Stimulated activated CD4-positive, alpha-beta T cell treated with anti-CD3 and anti-CD28 coated beads, Interleukin-4, amount 100 ng/mL, for 4 hours (primary cell): ENCODE data around the gene MERTK.

Source experiments
- DNase-seq, 2 experiments: peaks; one replicate each; pipeline ENCODE4 v3.0.0-alpha.2; 2020

Gene MERTK

DNA sequence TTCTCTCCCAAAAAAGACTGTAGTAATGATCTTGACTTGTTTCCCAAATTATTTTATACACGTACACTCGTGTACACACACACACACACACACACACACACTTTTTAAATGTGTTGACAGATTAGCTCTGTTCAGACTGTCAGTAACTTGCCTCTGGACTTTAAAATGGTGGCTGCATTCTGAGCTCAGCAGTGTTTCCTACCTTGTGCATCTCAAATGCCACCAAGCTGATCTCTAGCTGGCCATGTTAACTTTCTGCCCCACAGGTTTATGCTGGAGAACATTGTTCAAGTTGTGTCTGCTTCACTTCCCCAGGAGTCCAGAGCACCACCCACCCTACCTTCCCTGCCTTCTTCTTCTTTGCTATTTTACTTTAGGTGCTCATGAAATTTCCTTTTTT is 83.3 kb downstream of the MERTK start:
- no peak for DNase-seq

DNA sequence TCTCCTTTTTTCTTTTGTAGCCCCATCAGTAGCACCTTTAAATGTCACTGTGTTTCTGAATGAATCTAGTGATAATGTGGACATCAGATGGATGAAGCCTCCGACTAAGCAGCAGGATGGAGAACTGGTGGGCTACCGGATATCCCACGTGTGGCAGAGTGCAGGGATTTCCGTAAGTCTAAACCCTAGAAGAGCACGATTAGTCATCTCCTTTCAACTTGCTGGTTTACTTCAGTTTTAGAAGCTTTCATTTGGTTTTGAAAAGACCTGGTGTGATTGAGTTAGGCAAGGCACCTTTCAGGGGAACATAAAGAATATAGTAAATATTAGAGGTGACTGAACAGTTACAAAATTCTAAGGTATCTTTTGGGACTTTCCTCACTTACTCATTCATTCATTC is 84.4 kb downstream of the MERTK start:
- DNase-seq: no peak

GRCh38 chr2:111983478-111984212 is 85.2 kb downstream of the MERTK start:
- DNase-seq: no peak

GRCh38 chr2:111984213-111984604 is 85.8 kb downstream of the MERTK start:
- no peak for DNase-seq

DNA sequence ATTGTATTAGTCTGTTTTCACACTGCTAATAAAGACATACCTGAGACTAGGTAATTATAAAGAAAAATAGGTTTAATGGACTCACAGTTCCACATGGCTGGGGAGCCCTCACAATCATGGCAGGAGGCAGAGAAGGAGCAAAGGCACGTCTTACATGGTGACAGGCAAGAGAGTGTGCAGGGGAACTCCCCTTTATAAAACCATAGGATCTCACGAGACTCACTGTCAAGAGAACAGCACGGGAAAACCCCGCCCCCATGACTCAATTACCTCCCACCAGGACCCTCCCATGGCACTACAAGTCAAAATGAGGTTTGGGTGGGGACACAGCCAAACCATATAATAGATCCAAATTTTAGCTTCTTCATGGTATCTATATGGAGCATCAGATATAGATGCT is 87.1 kb downstream of the MERTK start:
- no peak for DNase-seq

DNA sequence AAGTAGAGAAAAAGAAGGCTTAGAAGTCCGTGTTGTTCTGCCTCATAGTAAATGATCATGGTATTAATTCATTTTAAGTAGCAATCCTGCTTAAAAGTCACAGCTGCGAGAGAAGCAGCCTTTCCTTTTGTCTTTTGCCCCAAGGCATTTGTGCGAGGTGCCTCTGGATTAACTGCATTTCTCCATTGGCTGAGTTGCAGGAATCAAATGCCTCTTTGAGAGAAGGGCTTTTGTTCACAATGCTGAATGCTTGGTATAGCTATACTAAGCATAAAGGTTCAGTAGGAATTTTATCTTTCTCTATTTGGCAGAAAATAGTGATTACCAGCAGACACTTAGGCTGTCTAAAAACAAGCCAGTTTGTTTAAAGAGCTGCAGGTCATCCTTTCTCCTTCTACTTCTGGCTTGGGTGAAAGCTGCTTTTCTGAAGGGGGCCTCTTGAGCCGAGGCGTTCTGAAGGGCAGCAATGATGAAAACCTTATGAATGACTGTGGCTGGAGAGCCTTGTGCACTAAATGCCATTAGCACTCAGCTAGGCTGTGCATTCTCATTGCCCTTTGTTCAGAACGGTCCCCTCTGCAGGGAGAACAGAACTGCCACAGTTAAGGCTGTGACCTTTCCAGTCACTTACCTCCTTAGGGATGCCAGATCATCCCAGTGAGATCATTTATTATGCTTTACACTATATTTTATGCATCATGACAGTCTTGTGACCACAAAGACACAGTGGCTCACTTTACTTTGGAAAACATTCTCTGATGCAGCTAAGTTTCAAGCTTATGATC is 87.9 kb downstream of the MERTK start:
- no peak for DNase-seq

DNA sequence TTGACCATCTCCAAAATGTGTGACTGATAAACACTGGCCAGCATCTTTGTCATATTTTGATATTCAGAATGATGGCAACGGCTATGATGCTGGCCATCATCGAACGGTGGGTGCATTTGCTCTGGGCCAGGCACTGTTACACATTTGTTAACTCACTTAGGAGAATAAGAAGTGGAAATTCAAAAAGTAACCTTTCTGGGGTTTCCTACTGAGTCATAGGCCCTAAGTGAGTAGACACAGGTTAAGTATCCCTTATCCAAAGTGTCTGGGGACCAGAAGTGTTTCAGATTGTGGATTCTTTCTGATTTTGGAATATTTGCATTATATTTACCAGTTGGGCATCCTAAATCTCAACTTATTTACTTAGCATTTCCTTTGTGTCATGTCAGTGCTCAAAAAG is 92.0 kb downstream of the MERTK start:
- no peak for DNase-seq

GRCh38 chr2:111990856-111991255 is 92.4 kb downstream of the MERTK start:
- DNase-seq: no peak

- DNase-seq: no peak
These were observed 95.6 kb downstream of the MERTK start for GRCh38 chr2:111994042-111994441.

DNA sequence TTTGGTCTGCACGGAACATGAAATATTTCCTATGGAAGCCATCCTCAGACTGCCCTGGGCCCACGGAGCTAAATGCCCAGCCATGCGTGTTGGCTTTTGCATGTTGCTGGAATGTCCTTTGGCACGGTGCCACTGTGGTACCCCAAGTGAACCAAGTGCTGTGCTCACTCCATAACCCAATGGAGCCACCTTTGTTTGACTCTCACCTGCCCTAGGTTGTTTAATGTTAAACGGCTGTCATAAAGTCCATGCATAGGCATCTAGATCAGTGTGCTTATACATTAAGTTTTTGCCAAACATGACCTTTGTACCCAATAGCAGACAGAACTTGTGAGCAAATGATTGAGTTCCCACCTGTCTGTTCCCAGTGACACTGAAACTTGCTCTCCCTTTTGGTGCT is 96.7 kb downstream of the MERTK start:
- DNase-seq: no peak

DNA sequence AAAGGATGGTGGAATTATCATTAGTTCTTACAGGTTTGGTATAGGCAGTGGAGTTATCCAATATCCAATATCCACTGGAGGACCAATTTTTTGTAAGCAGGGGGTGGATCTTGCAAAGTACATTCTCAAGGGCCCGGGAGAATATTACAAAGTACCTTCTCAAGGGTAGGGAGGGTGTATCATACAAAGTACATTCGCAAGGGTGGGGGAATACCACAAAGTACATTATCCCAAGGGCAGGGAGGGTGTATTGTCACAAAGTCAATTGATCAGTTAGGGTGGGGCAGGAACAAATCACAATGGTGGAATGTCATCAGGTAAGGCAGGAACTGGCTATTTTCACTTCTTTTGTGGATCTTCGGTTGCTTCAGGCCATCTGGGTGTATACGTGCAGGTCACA is 101.4 kb downstream of the MERTK start:
- DNase-seq: no peak

DNA sequence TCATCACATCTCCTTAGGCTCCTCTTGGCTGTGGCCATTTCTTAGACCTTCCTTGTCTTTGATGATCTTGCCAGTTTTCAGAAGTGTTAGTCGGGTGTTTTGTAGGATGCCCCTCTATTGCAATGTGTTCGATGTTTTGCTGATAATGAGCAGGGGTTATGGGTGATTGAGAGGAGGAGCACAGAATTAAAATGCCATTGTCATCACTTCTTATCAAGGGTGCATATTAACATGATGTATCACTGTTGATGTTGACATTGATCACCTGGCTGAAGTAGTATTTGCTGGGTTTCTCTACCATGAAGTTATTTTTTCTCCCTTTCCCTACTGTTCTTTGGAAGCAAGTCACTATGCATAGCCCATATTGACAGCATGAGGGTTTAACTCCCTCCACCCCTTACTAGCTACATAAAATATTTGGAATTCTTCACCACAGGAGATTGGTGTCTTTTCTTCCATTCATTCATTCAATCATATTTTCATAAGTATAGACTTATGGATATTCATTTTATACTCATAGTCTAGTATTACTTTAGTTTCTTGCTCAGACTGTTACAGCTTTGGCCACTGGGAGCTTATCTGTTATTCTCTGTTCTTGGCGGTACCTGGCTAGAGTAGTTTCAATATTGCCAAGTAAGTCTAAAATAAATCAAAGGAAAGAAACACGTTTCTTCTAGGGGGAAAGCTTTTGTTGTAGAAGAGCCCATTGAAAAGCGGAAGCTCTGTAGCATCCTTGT is 102.2 kb downstream of the MERTK start:
- no peak for DNase-seq

- no peak for DNase-seq
These were observed 102.8 kb downstream of the MERTK start for GRCh38 chr2:112001136-112001715.

DNA sequence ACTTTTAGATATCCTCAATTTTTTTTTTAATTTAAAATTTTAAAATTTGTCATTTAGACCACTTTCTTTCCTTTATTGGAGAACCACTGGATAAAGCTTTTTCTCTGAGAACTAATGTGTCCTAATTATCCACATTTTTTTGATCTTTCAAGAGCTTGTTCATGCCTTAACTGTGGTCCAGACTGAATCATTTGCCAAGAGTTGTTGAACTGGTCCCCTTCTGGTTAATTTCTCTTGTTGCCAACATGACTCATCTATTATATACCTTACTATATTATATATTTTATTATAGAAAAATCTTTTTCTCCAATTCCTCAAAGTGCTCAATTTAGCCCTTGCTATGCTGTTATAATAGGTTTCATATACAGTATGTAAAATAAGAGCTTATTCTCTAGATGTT is 103.5 kb downstream of the MERTK start:
- no peak for DNase-seq

DNA sequence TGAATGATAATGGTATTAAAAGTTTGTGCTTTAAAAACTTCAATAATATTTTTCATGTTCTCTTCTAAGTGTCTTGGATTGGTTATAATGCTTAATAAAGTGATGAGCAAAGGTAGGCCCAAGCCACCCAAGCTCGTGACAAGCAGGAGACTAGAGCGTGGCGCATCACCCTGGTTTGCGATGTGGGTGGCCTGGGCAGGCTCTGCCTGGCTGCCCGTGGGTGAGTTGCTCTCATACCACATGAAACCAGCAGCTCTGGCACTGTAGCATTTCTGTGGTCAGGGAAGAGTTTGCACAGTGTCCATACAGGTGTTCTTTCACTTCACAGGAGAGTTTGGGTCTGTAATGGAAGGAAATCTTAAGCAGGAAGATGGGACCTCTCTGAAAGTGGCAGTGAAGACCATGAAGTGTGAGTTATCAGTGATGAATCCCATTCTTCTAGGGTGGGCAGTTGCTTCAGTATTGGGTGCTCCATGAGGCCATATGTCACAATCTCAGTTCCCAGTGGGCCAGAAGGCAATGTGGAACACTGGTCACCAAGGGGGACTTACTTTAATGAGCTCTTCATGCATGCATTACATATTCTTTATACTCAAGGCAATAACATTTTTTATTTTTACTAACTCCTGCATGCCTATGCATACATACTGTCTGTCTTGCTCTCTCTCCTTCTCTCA is 105.3 kb downstream of the MERTK start:
- DNase-seq: no peak

DNA sequence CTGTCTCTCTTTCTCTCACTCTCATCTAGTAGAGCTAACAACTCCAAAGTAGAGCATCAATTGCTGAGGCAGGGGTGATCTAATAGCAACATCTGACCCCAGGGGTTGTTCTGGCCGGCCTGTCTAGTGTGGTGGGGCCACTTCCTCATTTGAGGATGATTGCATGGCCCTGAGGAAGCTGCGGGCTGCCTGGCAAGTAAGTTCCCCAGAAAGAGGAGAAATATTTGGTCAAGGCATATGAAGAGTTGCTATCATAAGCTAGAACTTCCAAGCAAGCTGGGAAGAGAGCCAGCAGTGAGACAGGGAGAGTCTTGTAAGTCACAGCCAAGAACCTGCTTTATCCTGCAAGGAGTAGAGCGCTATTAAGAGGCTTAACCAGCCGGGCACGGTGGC is 105.8 kb downstream of the MERTK start:
- DNase-seq: no peak

GRCh38 chr2:112005406-112006075 is 107.1 kb downstream of the MERTK start:
- no peak for DNase-seq

DNA sequence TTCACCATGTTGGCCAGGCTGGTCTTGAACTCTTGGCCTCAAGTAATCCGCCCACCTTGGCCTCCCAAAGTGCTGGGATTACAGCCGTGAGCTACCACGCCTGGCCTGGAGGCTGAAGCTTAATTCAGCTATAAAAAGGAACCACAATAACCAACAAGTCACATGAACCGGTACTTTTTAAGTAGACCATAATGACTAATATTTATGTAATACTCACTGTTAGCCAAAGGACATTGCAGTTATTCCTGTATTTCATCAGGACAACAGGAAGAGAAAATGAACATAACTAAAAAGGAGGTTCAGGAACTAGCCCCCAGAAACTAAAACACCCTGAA is 107.6 kb downstream of the MERTK start:
- no peak for DNase-seq

GRCh38 chr2:112007493-112007892 is 109.1 kb downstream of the MERTK start:
- DNase-seq: no peak

- no peak for DNase-seq
These were observed 110.6 kb downstream of the MERTK start for GRCh38 chr2:112008910-112009485.

GRCh38 chr2:112010751-112011150 is 112.3 kb downstream of the MERTK start:
- no peak for DNase-seq

GRCh38 chr2:112012556-112012955 is 114.1 kb downstream of the MERTK start:
- DNase-seq: no peak
